GM12878 (cell line): ENCODE results near the gene TSHZ2. TPM values are rescaled to one million over a fixed set of nuclear protein-coding genes. Genes with fewer than 3 reads are reported as not detected.

Source experiments
- ATAC-seq: fragments of 200-7000 bp; cut with Tn5 transposase; 3 replicates; pipeline ENCODE4 v1.9.1; 2020; ENCODE audit warnings: mild to moderate bottlenecking, moderate library complexity
- BruUV-seq: library from RNA; stranded (reverse); fragments of 400-500 nt; replicated peaks from 2 replicates; lab custom pipeline; 2021; lab: Mats Ljungman, UMichigan
- CTCF ChIA-PET: fragments of 300-600 bp; sonication (Branson Sonifier 250); formaldehyde crosslinking; extraction: SDS; loops from one replicate; lab custom pipeline; 2021; ENCODE audit warnings: inconsistent platforms; lab: Yijun Ruan, JAX
- POLR2A ChIA-PET: fragments of 350-600 bp; formaldehyde crosslinking; extraction: SDS; loops from one replicate; lab custom pipeline; 2021; ENCODE audit warnings: inconsistent platforms; lab: Charles Lee
- RAD21 ChIA-PET: fragments of 300-600 bp; sonication (Branson Sonifier 250); formaldehyde crosslinking; loops from one replicate; lab custom pipeline; 2023; ENCODE audit warnings: antibody characterized with exemption; ENCODE audit not compliant: unreplicated experiment; lab: Charles Lee
- SMC1A ChIA-PET: fragments of 300-600 bp; sonication (Branson Sonifier 250); formaldehyde crosslinking; loops from one replicate; lab custom pipeline; 2023; ENCODE audit not compliant: unreplicated experiment, uncharacterized antibody; lab: Charles Lee
- DNase-seq: peaks from one replicate; pipeline ENCODE4 v3.0.0-alpha.2; 2011; ENCODE audit warnings: low read depth, low spot score
- FAIRE-seq: peaks from 3 replicates; lab custom pipeline; 2011; peaks lifted over from hg19 to GRCh38; lab: Jason Lieb, UNC
- H2AFZ ChIP-seq: 2 replicates; pipeline ENCODE4 v1.6.0; 2011; ENCODE audit warnings: low read depth, low read length, control low read depth; ENCODE audit not compliant: control insufficient read depth
- H3K27ac ChIP-seq: 2 replicates; pipeline ENCODE4 v1.5.1; 2011; ENCODE audit warnings: control low read depth; ENCODE audit not compliant: control insufficient read depth, insufficient read depth
- H3K27me3 ChIP-seq, 2 experiments: replicated peaks in 1 of 2; 2 replicates each; pipeline versions ENCODE4 v1.6.0 to v1.6.1; 2011; ENCODE audit warnings: low read length in 1 of 2; ENCODE audit not compliant: control insufficient read depth in 2 of 2, insufficient read depth in 2 of 2
- H3K36me3 ChIP-seq, 2 experiments: 2 replicates each; pipeline ENCODE4 v1.5.1; 2011; ENCODE audit warnings: low read length in 1 of 2; ENCODE audit not compliant: control insufficient read depth in 2 of 2, insufficient read depth in 2 of 2
- H3K4me1 ChIP-seq: 2 replicates; pipeline ENCODE4 v1.6.1; 2011; ENCODE audit warnings: mild to moderate bottlenecking, low read length, moderate library complexity, mixed read lengths; ENCODE audit not compliant: control insufficient read depth, insufficient read depth
- H3K4me2 ChIP-seq: 2 replicates; pipeline ENCODE4 v1.6.0; 2011; ENCODE audit warnings: control low read depth; ENCODE audit not compliant: control insufficient read depth, insufficient read depth
- H3K4me3 ChIP-seq: fragments of 200-600 bp; sonication (generic); 2 replicates; pipeline ENCODE4 v1.5.1; 2016
- H3K79me2 ChIP-seq: 2 replicates; pipeline ENCODE4 v1.6.0; 2011; ENCODE audit warnings: low read length; ENCODE audit not compliant: control insufficient read depth, insufficient read depth
- H3K9ac ChIP-seq: 2 replicates; pipeline ENCODE4 v1.8.0; 2011; ENCODE audit warnings: low read length, control low read depth, mixed read lengths; ENCODE audit not compliant: control insufficient read depth, insufficient read depth
- H3K9me3 ChIP-seq: replicated peaks from 3 replicates; pipeline ENCODE4 v1.5.1; 2011; ENCODE audit warnings: mild to moderate bottlenecking, low read length; ENCODE audit not compliant: control insufficient read depth, insufficient read depth
- H4K20me1 ChIP-seq: 2 replicates; pipeline ENCODE4 v1.6.0; 2011; ENCODE audit not compliant: control insufficient read depth, insufficient read depth
- BCL11A ChIP-seq: IDR thresholded peaks from 2 replicates; pipeline ENCODE4 v1.6.1; 2011; ENCODE audit warnings: low read depth, low read length
- BMI1 ChIP-seq: fragments of 450-650 bp; IDR thresholded peaks from 2 replicates; pipeline ENCODE4 v1.6.1; 2016; ENCODE audit warnings: mild to moderate bottlenecking, moderate library complexity, borderline replicate concordance
- E2F4 ChIP-seq: IDR thresholded peaks from 2 replicates; pipeline ENCODE4 v1.6.1; 2012; ENCODE audit warnings: low read depth, low read length, improper control_type of control experiment
- EZH2 ChIP-seq: IDR thresholded peaks from 2 replicates; pipeline ENCODE4 v1.6.1; 2012; ENCODE audit warnings: low read depth, mild to moderate bottlenecking, control low read depth, inconsistent platforms, low read length, borderline replicate concordance; ENCODE audit not compliant: control insufficient read depth
- FOXK2 ChIP-seq: fragments of 450-650 bp; IDR thresholded peaks from 2 replicates; pipeline ENCODE4 v1.6.1; 2017; ENCODE audit warnings: mild to moderate bottlenecking, moderate library complexity
- NFXL1 ChIP-seq: fragments of 450-650 bp; IDR thresholded peaks from 2 replicates; pipeline ENCODE4 v1.6.1; 2017; ENCODE audit warnings: antibody characterized with exemption, mild to moderate bottlenecking, borderline replicate concordance
- RELA ChIP-seq: fragments of 450-650 bp; IDR thresholded peaks from 2 replicates; pipeline ENCODE4 v1.8.0; 2014; ENCODE audit warnings: borderline replicate concordance; ENCODE audit not compliant: partially characterized antibody
- SP1 ChIP-seq: IDR thresholded peaks from one replicate; pipeline ENCODE4 v1.6.1; 2011; ENCODE audit warnings: low read depth, low read length
- TARDBP ChIP-seq: IDR thresholded peaks from 2 replicates; pipeline ENCODE4 v1.6.1; 2016; ENCODE audit warnings: borderline replicate concordance
- WRNIP1 ChIP-seq: IDR thresholded peaks from 2 replicates; pipeline ENCODE4 v1.6.1; 2011; ENCODE audit warnings: low read depth, low read length, improper control_type of control experiment, borderline replicate concordance
- YY1 ChIP-seq: IDR thresholded peaks from 2 replicates; pipeline ENCODE4 v1.6.1; 2011; ENCODE audit warnings: low read depth, mild to moderate bottlenecking, low read length
- WGBS: methylation state at CpG from one replicate; pipeline ENCODE4 v1.1.6; 2016; ENCODE audit warnings: low lambda C conversion rate; ENCODE audit not compliant: insufficient replicate concordance, insufficient coverage; ENCODE audit errors: missing lambda C conversion rate; 5-methylcytosine and 5-hydroxymethylcytosine counted together
- in situ Hi-C: fragments of 300-500 bp; cut with MboI; formaldehyde crosslinking; loops from 9 replicates; pipeline ENCODE4 v1.14.3; 2018; ENCODE audit warnings: mixed read lengths
- intact Hi-C: fragments of 100-400 bp; cut with micrococcal nuclease; formaldehyde crosslinking; loops from one replicate; pipeline ENCODE4 v1.14.2; 2022; ENCODE audit not compliant: unreplicated experiment
- polyA plus RNA-seq, 11 experiments: library from polyadenylated mRNA; depleted of rRNA in 4 of 11; unstranded in 6 of 11; stranded (reverse) in 5 of 11; fragments of >200 nt; fragmentation: Nextera tagmentation in 4 of 11; fragmentation: Illumina TruSeq in 1 of 11; extraction: Ambion mirVana in 4 of 11; extraction: Trizol in 1 of 11; gene quantifications; 1 replicate in 1 of 11; 2 replicates in 10 of 11; pipeline versions ENCODE4 v1.2.1 to v1.2.3, GENCODE V29; 2011 to 2016; ENCODE audit warnings: inconsistent platforms in 2 of 11, missing spikeins in 2 of 11, low read depth in 1 of 11
- total RNA-seq, 4 experiments: library from RNA; depleted of rRNA in 3 of 4; stranded (reverse); fragments of >200 nt in 3 of 4; fragmentation: Illumina TruSeq in 1 of 4; extraction: Trizol in 1 of 4; gene quantifications; 2 replicates each; pipeline versions ENCODE4 v1.2.1 to v1.2.3, GENCODE V29; 2013 to 2021
- TF ChIP-seq, protein P1 (sequence below): fragments of 450-650 bp; IDR thresholded peaks from 2 replicates; pipeline ENCODE4 v1.6.1; 2016; ENCODE audit warnings: mild to moderate bottlenecking, moderate library complexity, borderline replicate concordance

TSHZ2 gene
- total and polyA plus RNA-seq, 10 of the 15 experiments (the other 5 are each of a cell fraction or from before 2014, with no cell fraction given) = 0.01 to 0.86 (median 0.13) TPM; not detected in 2

DNA sequence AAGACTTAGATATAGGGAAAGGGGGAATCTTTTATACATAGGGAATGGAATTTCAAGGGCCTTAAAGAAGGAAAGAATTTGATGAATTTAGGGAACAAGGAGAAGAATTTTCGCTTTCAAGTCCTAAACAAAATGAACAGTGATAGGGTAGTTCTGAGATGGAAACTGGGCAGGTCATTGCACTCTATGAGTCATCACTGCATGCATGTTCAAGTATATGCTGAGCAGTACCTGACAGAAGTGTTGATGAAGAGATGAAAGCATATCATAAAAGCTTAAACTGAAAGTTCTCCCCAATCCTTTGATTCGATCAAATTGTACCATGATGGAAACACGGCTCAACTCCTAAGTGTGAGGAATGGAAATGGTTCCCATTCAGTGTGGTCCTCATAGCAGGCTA, 271.0 kb downstream of the TSHZ2 start:
- H3K27me3 ChIP-seq = no peaks in the 10 kb centered on the region
- H3K4me1 ChIP-seq = no peaks in the 10 kb centered on the region
- no peak overlapping the region for H3K9ac ChIP-seq
- no peak for ATAC-seq
- H3K4me3 ChIP-seq = no peak overlapping the region
- no peaks in the 10 kb centered on the region for H4K20me1 ChIP-seq
- no peaks in the 10 kb centered on the region for H3K36me3 ChIP-seq
- H3K79me2 ChIP-seq = no peaks in the 10 kb centered on the region
- FAIRE-seq = no peak
- 61% methylated on average over 3 of the region's 3 CpGs for WGBS
- ChIA-PET CTCF (no interaction called here), POLR2A (no interaction called here), RAD21 (no interaction called here), SMC1A (interaction anchor here (0.6 kb wide), 1 partner anchor 64 kb away, joined by 3 read pairs; no protein-coding TSS in a partner anchor)
- H3K9me3 ChIP-seq = no peaks in the 10 kb centered on the region
- H3K4me2 ChIP-seq = no peak overlapping the region
- H2AFZ ChIP-seq = no peak overlapping the region
- DNase-seq = no peak
- in situ Hi-C loops = no loop called here
- intact Hi-C loops = no loop called here
- BruUV-seq = no TSS peak
- TF ChIP-seq RELA = no peak
- H3K27ac ChIP-seq = no peak overlapping the region

GRCh38 chr20:53244711-53245110, 272.6 kb downstream of the TSHZ2 start:
- Histone ChIP-seq H2AFZ (no peak overlapping the region), H3K36me3 (no peaks in the 10 kb centered on the region), H4K20me1 (no peaks in the 10 kb centered on the region), H3K9ac (no peak overlapping the region), H3K27me3 (no peaks in the 10 kb centered on the region), H3K9me3 (no peaks in the 10 kb centered on the region), H3K79me2 (no peaks in the 10 kb centered on the region), H3K27ac (no peak overlapping the region), H3K4me2 (no peak overlapping the region), H3K4me3 (no peak overlapping the region), H3K4me1 (no peaks in the 10 kb centered on the region)
- CTCF ChIA-PET = no interaction called here
- ATAC-seq (no peak), FAIRE-seq (no peak), DNase-seq (no peak)
- BruUV-seq = no TSS peak
- POLR2A ChIA-PET = no interaction called here
- RAD21 ChIA-PET = no interaction called here
- WGBS = 7% methylated on average over 2 of the region's 2 CpGs
- SMC1A ChIA-PET = no interaction called here
- intact Hi-C loops = no loop called here
- in situ Hi-C loops = no loop called here
- no peak for TF ChIP-seq TARDBP
- no peak for TF ChIP-seq WRNIP1
- no peak for TF ChIP-seq BCL11A
- no peak for TF ChIP-seq SP1
- TF ChIP-seq NFXL1 = no peak
- no peak for TF ChIP-seq E2F4
- TF ChIP-seq EZH2 = no peak
- TF ChIP-seq, protein P1, sequence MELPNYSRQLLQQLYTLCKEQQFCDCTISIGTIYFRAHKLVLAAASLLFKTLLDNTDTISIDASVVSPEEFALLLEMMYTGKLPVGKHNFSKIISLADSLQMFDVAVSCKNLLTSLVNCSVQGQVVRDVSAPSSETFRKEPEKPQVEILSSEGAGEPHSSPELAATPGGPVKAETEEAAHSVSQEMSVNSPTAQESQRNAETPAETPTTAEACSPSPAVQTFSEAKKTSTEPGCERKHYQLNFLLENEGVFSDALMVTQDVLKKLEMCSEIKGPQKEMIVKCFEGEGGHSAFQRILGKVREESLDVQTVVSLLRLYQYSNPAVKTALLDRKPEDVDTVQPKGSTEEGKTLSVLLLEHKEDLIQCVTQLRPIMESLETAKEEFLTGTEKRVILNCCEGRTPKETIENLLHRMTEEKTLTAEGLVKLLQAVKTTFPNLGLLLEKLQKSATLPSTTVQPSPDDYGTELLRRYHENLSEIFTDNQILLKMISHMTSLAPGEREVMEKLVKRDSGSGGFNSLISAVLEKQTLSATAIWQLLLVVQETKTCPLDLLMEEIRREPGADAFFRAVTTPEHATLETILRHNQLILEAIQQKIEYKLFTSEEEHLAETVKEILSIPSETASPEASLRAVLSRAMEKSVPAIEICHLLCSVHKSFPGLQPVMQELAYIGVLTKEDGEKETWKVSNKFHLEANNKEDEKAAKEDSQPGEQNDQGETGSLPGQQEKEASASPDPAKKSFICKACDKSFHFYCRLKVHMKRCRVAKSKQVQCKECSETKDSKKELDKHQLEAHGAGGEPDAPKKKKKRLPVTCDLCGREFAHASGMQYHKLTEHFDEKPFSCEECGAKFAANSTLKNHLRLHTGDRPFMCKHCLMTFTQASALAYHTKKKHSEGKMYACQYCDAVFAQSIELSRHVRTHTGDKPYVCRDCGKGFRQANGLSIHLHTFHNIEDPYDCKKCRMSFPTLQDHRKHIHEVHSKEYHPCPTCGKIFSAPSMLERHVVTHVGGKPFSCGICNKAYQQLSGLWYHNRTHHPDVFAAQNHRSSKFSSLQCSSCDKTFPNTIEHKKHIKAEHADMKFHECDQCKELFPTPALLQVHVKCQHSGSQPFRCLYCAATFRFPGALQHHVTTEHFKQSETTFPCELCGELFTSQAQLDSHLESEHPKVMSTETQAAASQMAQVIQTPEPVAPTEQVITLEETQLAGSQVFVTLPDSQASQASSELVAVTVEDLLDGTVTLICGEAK = no peak
- TF ChIP-seq YY1 = no peak
- no peak for TF ChIP-seq FOXK2
- TF ChIP-seq BMI1 = no peak
